HepG2 (cell line): Measurements from ENCODE around the gene BCAR3.

Source experiments
- EZH2 ChIP-seq: conservative IDR thresholded peaks from 2 replicates; pipeline ENCODE4 v1.6.1; 2012; ENCODE audit warnings: mild to moderate bottlenecking, low read depth, low read length, moderate library complexity
- HDAC6 ChIP-seq: fragments of 200-600 bp; sonication (generic); IDR thresholded peaks from 2 replicates; pipeline ENCODE4 v1.7.0; 2017; ENCODE audit warnings: mild to moderate bottlenecking, antibody characterized with exemption, low read length, low read depth
- NFYB ChIP-seq: sonication (generic); formaldehyde crosslinking; IDR thresholded peaks from 2 replicates; pipeline ENCODE4 v1.4.0; 2020; ENCODE audit warnings: missing genetic modification reagents
- POLR2AphosphoS5 ChIP-seq: IDR thresholded peaks from 2 replicates; pipeline ENCODE4 v1.6.1; 2012; ENCODE audit warnings: low read depth, low read length
- SMARCC2 ChIP-seq: fragments of 450-650 bp; IDR thresholded peaks from 2 replicates; pipeline ENCODE4 v1.6.1; 2017; ENCODE audit warnings: antibody characterized with exemption, mild to moderate bottlenecking
- SMC3 ChIP-seq: IDR thresholded peaks from 2 replicates; pipeline ENCODE4 v1.6.1; 2011; ENCODE audit warnings: low read length, improper control_type of control experiment
- TCF12 ChIP-seq, 2 experiments: fragments of 450-650 bp in 1 of 2; sonication (generic) in 1 of 2; formaldehyde crosslinking in 1 of 2; IDR thresholded peaks; 2 replicates each; pipeline versions ENCODE4 v1.6.1 to v1.8.0; 2017 to 2022; ENCODE audit warnings: antibody characterized with exemption in 1 of 2, mild to moderate bottlenecking in 1 of 2, missing genetic modification reagents in 1 of 2, moderate library complexity in 1 of 2
- TRIM24 ChIP-seq: sonication (generic); formaldehyde crosslinking; IDR thresholded peaks from 2 replicates; pipeline ENCODE4 v1.8.0; 2022; ENCODE audit warnings: mild to moderate bottlenecking, missing genetic modification reagents
- ZNF138 ChIP-seq: sonication (generic); formaldehyde crosslinking; IDR thresholded peaks from 2 replicates; pipeline ENCODE4 v1.5.0; 2020; ENCODE audit warnings: mild to moderate bottlenecking, low read depth, missing genetic modification reagents
- ZNF674 ChIP-seq: sonication (generic); formaldehyde crosslinking; IDR thresholded peaks from 2 replicates; pipeline ENCODE4 v1.5.0; 2020; ENCODE audit warnings: low read depth, mild to moderate bottlenecking, missing genetic modification reagents
- ZNF777 ChIP-seq: sonication (generic); formaldehyde crosslinking; IDR thresholded peaks from 2 replicates; pipeline ENCODE4 v1.4.0; 2020; ENCODE audit warnings: missing genetic modification reagents
- TF ChIP-seq, protein P1 (sequence below): sonication (generic); formaldehyde crosslinking; IDR thresholded peaks from 2 replicates; pipeline ENCODE4 v1.4.0; 2020; ENCODE audit warnings: missing genetic modification reagents, borderline replicate concordance
- TF ChIP-seq, protein P2 (sequence below): sonication (generic); formaldehyde crosslinking; IDR thresholded peaks from 2 replicates; pipeline ENCODE4 v1.5.0; 2020; ENCODE audit warnings: mild to moderate bottlenecking, missing genetic modification reagents, moderate library complexity

- TF ChIP-seq NFYB (no peak), ZNF674 (no peak), SMARCC2 (no peak), ZNF138 (CRISPR knock-in tag) (no peak), POLR2AphosphoS5 (no peak), EZH2 (no peak), TRIM24 (CRISPR knock-in tag) (no peak), HDAC6 (no peak), TCF12 (IDR thresholded peaks at IDR 0.05) (no peak), TCF12 (CRISPR knock-in tag; IDR thresholded peaks at IDR 0.05) (no peak), SMC3 (no peak), ZNF777 (CRISPR knock-in tag) (no peak)
- TF ChIP-seq, protein P1, sequence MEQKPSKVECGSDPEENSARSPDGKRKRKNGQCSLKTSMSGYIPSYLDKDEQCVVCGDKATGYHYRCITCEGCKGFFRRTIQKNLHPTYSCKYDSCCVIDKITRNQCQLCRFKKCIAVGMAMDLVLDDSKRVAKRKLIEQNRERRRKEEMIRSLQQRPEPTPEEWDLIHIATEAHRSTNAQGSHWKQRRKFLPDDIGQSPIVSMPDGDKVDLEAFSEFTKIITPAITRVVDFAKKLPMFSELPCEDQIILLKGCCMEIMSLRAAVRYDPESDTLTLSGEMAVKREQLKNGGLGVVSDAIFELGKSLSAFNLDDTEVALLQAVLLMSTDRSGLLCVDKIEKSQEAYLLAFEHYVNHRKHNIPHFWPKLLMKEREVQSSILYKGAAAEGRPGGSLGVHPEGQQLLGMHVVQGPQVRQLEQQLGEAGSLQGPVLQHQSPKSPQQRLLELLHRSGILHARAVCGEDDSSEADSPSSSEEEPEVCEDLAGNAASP (CRISPR knock-in tag) = no peak
- TF ChIP-seq, protein P2, sequence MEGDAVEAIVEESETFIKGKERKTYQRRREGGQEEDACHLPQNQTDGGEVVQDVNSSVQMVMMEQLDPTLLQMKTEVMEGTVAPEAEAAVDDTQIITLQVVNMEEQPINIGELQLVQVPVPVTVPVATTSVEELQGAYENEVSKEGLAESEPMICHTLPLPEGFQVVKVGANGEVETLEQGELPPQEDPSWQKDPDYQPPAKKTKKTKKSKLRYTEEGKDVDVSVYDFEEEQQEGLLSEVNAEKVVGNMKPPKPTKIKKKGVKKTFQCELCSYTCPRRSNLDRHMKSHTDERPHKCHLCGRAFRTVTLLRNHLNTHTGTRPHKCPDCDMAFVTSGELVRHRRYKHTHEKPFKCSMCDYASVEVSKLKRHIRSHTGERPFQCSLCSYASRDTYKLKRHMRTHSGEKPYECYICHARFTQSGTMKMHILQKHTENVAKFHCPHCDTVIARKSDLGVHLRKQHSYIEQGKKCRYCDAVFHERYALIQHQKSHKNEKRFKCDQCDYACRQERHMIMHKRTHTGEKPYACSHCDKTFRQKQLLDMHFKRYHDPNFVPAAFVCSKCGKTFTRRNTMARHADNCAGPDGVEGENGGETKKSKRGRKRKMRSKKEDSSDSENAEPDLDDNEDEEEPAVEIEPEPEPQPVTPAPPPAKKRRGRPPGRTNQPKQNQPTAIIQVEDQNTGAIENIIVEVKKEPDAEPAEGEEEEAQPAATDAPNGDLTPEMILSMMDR = no peak
Observed at GRCh38 chr1:93699503-93700168, 18.0 kb upstream of the BCAR3 start.
